Measurements from ENCODE around the gene VRK2. TPM values are rescaled to one million over a fixed set of nuclear protein-coding genes. Genes with fewer than 3 reads are reported as not detected.

Gene VRK2
- total and polyA plus RNA-seq, 10 of the 15 experiments (the other 5 are each of a cell fraction or from before 2014, with no cell fraction given) = 26.5 to 78.0 (median 57.3) TPM

DNA sequence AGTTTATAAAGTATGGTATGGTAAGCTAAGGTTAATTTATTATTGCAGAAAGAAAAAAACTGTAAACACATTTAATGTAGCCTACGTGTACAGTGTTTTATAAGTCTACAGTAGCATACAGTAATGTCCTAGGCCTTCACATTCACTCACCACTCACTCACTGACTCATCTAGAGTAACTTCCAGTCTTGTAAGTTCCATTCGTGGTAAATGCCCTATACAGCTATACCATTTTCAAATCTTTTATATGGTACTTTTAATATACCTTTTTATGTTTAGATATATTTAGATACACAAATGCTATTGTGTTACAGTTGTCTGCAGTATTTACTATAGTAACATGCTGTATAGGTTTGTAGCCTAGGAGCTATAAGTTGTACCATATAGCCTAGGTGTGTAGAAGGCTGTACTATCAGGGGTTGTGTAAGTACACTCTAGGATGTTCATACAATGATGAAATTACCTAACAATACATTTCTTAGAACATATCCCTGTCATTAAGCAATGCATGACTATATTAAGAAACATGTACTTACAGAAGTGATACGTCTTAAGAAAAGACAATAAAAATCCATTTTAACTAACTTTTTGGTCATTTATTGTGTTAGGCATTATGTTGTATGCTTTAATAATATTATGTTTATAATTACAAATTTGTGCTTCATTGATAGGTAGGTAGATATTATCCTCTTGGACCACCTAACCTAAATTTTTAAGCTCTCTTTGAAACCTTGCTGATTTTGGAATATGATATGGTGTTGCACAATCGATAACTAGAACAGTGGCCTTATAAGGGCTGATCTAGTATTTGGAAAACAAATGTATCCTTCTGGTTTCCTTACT lies 51.9 kb downstream of the VRK2 start:
- in situ Hi-C loops (cut with MboI) = no loop called here
- TF ChIP-seq CEBPB (IDR thresholded peaks at IDR 0.05; ENCODE audit: borderline replicate concordance in 1 of 2, low read depth in 2 of 2, low read length in 2 of 2) (no peak), IRF5 (IDR thresholded peaks at IDR 0.05; ENCODE audit: borderline replicate concordance) (no peak), ESRRA (IDR thresholded peaks at IDR 0.05; ENCODE audit: low read length) (no peak), RAD51 (IDR thresholded peaks at IDR 0.05) (no peak), ETV6 (conservative IDR thresholded peaks at IDR 0.05 in 1 of 2, IDR thresholded peaks at IDR 0.05 in 1 of 2; ENCODE audit: borderline replicate concordance in 1 of 2, low read depth in 1 of 2) (no peak), ZZZ3 (IDR thresholded peaks at IDR 0.05; ENCODE audit: control insufficient read depth, insufficient read length, low read depth) (no peak), NR2C2 (IDR thresholded peaks at IDR 0.05; ENCODE audit: borderline replicate concordance, control insufficient read depth, insufficient read length, low read depth) (no peak), NFXL1 (IDR thresholded peaks at IDR 0.05; ENCODE audit: borderline replicate concordance) (no peak), MEF2A (IDR thresholded peaks at IDR 0.05; ENCODE audit: insufficient read depth, low read depth, low read length) (no peak)
- TF ChIP-seq, protein P1, sequence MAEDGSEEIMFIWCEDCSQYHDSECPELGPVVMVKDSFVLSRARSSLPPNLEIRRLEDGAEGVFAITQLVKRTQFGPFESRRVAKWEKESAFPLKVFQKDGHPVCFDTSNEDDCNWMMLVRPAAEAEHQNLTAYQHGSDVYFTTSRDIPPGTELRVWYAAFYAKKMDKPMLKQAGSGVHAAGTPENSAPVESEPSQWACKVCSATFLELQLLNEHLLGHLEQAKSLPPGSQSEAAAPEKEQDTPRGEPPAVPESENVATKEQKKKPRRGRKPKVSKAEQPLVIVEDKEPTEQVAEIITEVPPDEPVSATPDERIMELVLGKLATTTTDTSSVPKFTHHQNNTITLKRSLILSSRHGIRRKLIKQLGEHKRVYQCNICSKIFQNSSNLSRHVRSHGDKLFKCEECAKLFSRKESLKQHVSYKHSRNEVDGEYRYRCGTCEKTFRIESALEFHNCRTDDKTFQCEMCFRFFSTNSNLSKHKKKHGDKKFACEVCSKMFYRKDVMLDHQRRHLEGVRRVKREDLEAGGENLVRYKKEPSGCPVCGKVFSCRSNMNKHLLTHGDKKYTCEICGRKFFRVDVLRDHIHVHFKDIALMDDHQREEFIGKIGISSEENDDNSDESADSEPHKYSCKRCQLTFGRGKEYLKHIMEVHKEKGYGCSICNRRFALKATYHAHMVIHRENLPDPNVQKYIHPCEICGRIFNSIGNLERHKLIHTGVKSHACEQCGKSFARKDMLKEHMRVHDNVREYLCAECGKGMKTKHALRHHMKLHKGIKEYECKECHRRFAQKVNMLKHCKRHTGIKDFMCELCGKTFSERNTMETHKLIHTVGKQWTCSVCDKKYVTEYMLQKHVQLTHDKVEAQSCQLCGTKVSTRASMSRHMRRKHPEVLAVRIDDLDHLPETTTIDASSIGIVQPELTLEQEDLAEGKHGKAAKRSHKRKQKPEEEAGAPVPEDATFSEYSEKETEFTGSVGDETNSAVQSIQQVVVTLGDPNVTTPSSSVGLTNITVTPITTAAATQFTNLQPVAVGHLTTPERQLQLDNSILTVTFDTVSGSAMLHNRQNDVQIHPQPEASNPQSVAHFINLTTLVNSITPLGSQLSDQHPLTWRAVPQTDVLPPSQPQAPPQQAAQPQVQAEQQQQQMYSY (CRISPR knock-in tag; IDR thresholded peaks at IDR 0.05) = no peak
- TF ChIP-seq, protein P2, sequence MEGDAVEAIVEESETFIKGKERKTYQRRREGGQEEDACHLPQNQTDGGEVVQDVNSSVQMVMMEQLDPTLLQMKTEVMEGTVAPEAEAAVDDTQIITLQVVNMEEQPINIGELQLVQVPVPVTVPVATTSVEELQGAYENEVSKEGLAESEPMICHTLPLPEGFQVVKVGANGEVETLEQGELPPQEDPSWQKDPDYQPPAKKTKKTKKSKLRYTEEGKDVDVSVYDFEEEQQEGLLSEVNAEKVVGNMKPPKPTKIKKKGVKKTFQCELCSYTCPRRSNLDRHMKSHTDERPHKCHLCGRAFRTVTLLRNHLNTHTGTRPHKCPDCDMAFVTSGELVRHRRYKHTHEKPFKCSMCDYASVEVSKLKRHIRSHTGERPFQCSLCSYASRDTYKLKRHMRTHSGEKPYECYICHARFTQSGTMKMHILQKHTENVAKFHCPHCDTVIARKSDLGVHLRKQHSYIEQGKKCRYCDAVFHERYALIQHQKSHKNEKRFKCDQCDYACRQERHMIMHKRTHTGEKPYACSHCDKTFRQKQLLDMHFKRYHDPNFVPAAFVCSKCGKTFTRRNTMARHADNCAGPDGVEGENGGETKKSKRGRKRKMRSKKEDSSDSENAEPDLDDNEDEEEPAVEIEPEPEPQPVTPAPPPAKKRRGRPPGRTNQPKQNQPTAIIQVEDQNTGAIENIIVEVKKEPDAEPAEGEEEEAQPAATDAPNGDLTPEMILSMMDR (IDR thresholded peaks at IDR 0.05 in 2 of 3, conservative IDR thresholded peaks at IDR 0.05 in 1 of 3; ENCODE audit: control insufficient read depth in 2 of 3, extremely low read depth in 1 of 3, insufficient read depth in 1 of 3, low read depth in 3 of 3, low read length in 3 of 3) = no peak
- TF ChIP-seq, protein P3, sequence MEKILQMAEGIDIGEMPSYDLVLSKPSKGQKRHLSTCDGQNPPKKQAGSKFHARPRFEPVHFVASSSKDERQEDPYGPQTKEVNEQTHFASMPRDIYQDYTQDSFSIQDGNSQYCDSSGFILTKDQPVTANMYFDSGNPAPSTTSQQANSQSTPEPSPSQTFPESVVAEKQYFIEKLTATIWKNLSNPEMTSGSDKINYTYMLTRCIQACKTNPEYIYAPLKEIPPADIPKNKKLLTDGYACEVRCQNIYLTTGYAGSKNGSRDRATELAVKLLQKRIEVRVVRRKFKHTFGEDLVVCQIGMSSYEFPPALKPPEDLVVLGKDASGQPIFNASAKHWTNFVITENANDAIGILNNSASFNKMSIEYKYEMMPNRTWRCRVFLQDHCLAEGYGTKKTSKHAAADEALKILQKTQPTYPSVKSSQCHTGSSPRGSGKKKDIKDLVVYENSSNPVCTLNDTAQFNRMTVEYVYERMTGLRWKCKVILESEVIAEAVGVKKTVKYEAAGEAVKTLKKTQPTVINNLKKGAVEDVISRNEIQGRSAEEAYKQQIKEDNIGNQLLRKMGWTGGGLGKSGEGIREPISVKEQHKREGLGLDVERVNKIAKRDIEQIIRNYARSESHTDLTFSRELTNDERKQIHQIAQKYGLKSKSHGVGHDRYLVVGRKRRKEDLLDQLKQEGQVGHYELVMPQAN (conservative IDR thresholded peaks at IDR 0.05) = no peak

More for the DNA sequence above, 51.9 kb downstream of the VRK2 start:
- no peak for DNase-seq (ENCODE audit: low read depth, low spot score)
- Histone ChIP-seq H3K4me2 (ENCODE audit: control insufficient read depth, insufficient read depth) (no peak overlapping the region), H3K27me3 (replicated peaks in 1 of 2; ENCODE audit: control insufficient read depth in 2 of 2, insufficient read depth in 2 of 2, low read length in 1 of 2) (no peaks in the 10 kb centered on the region), H4K20me1 (ENCODE audit: control insufficient read depth, insufficient read depth) (no peaks in the 10 kb centered on the region), H3K27ac (ENCODE audit: control insufficient read depth, insufficient read depth) (no peak overlapping the region), H3K9ac (ENCODE audit: control insufficient read depth, insufficient read depth, low read length) (no peak overlapping the region), H3K9me3 (replicated peaks; ENCODE audit: control insufficient read depth, insufficient read depth, low read length) (no peaks in the 10 kb centered on the region; the same call in 2 of the 3 replicates), H2AFZ (ENCODE audit: control insufficient read depth, low read depth, low read length) (no peak overlapping the region), H3K79me2 (ENCODE audit: control insufficient read depth, insufficient read depth, low read length) (peaks cover 2% of the 10 kb centered on the region), H3K4me3 (no peak overlapping the region), H3K4me1 (ENCODE audit: control insufficient read depth, insufficient read depth, low read length) (no peaks in the 10 kb centered on the region), H3K36me3 (ENCODE audit: control insufficient read depth in 2 of 2, insufficient read depth in 2 of 2, low read length in 1 of 2) (peaks cover 0 to 3% of the 10 kb centered on the region in 2 experiments; a peak in 2 of 4 replicates)
- ChIA-PET CTCF (interaction anchor here (1.0 kb wide), 1 partner anchor 23 kb away, joined by 3 read pairs; no protein-coding TSS in a partner anchor), POLR2A (no interaction called here), SMC1A (ENCODE audit: uncharacterized antibody, unreplicated experiment) (interaction anchor here (0.6 to 2.8 kb wide), 12 partner anchors 10 to 498 kb away, joined by 3 to 8 read pairs (median 4); no protein-coding TSS in a partner anchor), RAD21 (ENCODE audit: unreplicated experiment) (no interaction called here)
- BruUV-seq (replicated peaks) = no TSS peak
- WGBS (ENCODE audit: insufficient coverage, insufficient replicate concordance, low lambda C conversion rate, missing lambda C conversion rate) = 95% methylated on average over 4 of the region's 4 CpGs
- ATAC-seq = no peak; the same call in 2 of the 3 replicates
- FAIRE-seq = no peak
- intact Hi-C loops (cut with micrococcal nuclease; ENCODE audit: unreplicated experiment) = no loop called here
